Measurements from ENCODE around the gene SNX1.

SNX1 gene

GRCh38 chr15:64146885-64147681 is 51.3 kb downstream of the SNX1 start:
- no peak for DNase-seq

DNA sequence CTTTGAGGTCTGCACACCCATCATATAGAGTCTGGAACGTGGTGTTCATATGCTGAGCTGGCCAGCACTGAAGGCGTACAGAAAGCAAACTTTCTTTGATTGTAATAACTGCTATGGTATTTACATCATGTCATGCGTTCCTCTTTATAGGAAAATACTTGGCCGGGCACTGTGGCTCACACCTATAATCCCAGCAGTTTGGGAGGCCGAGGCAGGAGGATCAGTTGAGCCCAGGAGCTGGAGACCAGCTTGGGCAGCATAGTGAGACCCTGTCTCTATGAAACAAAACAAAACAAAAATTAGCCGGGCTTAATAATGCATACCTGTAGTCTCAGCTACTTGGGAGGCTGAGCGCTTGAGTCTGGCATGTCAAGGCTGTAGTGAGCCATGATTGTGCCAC is 52.4 kb downstream of the SNX1 start:
- DNase-seq = no peak

GRCh38 chr15:64148581-64148980 is 52.8 kb downstream of the SNX1 start:
- DNase-seq = no peak

DNA sequence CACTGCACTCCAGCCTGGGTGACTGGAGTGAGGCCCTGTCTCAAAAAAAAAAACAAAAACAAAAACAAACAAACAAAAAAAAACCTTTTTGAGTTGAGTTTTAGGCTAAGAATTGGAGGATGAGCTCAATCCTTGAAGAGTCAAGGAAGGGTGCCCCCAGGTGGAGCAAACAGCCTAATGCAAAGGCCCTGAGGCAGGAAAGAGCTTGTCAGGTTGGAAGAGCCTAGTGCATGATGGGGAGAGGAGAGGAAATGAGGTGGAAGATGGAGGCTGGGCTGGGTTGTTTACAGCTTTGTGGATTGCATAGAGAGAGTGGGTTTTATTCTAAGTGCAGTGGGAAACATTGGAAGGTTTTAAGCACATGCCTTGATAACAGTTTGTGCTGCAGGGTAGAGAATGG is 53.6 kb downstream of the SNX1 start:
- no peak for DNase-seq

- DNase-seq = no peak
These were observed 54.3 kb downstream of the SNX1 start for GRCh38 chr15:64149893-64150578.

- no peak for DNase-seq
These were observed 56.1 kb downstream of the SNX1 start, which contains the start of gene SNX22 for GRCh38 chr15:64151727-64152506. SNX22 (plus strand) TSS chr15:64151731; CDS start chr15:64151776, 45 bp downstream.

- no peak for DNase-seq
These were observed 57.0 kb downstream of the SNX1 start for GRCh38 chr15:64152507-64153387.

DNA sequence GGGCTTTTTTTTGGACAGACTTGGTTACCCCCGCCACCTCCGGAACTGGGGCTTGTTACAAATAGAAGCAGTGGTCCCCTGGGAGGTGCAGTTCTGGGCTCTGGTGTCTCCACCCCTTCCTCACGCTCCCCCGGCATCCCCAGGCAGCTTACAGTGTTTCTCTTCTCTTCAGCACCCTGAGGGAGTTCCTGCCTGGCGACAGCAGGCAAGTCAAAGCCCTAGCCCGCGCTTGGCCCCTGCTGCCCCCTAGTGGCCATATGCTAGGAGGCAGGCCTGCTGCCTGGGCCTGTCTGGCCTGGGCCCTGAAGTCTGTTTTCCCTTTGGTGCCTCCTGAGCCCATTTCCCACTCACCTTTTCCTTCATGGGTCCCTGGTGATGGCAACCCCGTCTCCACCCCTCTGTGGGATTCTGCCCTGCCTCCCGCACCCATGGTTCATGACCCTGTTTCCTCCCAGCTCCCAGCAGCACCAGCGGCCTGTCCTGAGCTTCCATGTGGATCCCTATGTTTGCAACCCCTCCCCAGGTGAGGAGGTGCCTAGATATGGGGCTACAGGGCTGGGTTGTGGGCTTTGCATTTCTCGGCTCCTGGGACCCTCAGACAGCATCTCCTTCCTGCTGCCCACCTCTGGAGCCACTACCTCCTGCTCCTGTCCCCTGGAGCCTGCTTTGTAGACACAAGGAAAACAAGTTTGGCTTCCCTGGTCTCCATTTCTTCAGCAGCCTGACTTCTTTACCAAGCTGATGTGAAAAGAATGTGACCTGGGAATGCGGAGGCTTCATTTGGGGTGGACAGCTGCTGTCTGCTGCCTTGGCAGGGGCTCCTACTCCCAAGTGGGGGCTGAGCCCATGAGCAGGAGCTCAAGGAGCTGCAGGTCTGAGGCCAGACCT is 57.9 kb downstream of the SNX1 start:
- DNase-seq = no peak

- DNase-seq = no peak
These were observed 60.2 kb downstream of the SNX1 start for GRCh38 chr15:64155802-64156651.

DNA sequence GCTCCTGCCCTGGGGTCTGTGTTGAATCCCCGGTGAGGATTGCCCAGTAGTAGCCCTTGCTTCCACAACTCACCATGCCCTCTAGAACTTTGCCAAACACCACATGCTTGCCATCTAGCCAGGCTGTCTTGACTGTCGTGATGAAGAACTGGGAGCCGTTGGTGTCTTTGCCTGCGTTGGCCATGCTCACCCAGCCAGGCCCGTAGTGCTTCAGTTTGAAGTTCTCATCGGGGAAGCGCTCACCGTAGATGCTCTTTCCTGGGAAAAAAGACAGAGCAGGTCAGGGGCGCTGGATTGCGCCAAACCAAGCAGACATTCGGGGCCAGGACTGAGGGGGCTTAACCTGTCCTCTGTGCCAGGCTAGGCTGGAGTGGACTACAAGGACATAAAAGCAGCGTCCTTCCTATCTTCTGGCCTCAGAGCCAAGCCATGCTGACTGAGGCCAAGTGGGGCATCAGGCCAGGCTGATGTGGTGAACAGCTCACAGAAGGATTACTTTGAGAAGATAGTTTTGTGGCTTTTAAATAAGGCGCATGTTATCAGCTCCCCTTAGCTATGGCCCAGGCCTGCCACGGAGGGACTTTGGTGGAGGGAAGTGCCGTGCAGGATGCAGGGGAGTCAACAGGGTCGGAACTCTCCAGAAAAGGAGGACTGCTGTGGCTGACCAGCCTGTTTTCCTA is 61.0 kb downstream of the SNX1 start:
- no peak for DNase-seq

DNA sequence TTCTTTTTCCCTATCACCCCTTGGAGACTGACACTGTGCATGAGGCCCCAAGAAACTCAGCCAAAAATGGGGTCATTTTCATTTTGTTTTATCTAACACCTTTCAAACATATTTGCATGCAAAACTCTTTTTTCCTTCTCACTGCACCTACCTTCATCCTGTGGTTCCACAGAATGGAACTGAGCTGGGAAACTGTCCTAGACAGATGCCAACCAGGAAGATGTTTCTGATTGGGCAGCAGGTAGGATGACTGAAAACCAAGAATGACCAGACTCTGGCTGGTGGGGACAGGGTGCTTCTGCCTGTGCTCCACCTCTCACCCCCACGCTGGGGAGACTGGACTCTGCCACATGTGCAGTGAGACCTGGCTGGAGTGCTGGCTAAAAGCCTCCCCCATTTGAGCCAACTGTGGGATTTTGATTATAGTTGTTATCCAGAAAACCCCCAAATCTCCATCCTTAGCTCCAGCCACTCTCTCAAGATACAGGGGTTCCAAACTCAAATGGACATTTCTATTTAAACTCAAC is 61.9 kb downstream of the SNX1 start:
- no peak for DNase-seq

DNA sequence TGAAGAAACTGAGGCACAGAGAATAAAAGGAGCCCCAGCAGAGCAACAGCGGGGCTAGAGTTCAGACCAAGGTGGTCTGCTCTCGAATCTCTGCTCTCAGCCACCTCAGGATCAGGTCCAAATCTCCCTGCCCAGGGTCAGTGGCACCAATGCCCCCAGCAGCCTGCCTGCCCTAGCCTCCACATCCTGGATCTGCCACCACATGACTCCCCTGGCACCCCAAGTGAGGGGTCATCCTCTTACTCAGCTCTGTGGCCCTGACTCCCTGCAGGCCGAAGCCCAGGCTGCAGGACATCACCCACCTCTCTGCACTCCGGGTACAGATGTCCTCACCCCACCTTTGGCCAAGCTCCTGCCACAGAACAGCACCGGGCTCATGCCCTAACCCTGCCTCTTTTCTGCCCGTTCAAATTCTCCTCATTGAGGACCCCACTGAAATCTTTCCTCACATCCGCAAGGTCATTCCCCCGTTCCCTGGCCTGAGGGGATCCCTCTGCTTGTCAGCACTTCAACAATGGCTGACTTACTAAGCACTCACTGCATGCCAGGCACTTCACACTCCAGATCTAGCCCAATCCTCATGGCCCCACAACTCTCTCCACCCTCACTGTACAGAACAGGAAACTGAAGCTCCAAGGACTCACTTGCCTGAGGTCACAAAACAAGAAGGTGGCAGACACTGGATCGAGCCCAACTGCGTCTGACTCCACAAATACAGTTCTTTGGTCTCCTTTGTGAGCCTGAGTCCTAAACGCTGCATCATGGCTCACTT is 62.8 kb downstream of the SNX1 start:
- DNase-seq = no peak

- no peak for DNase-seq
These were observed 66.1 kb downstream of the SNX1 start for GRCh38 chr15:64161688-64162477.

DNA sequence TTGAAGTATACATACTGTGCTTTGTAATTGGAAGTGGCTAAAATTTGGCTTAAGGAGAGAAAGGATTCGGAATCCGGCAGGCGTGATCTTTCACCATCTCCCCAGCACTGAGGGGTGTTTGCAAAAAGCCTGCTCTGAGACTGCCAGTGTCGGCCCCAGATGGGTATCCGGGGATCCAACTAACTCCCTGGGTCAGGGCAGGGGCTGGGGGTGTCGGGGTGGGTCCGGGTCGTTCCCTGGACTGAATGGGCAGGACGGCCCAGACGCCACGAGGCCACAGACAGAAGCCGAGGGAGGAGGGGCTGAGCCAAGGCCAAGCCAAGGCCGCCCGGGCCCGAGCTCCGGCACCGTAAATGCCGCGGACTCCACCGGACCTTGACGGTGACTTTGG is 66.7 kb downstream of the SNX1 start:
- DNase-seq = no peak

DNA sequence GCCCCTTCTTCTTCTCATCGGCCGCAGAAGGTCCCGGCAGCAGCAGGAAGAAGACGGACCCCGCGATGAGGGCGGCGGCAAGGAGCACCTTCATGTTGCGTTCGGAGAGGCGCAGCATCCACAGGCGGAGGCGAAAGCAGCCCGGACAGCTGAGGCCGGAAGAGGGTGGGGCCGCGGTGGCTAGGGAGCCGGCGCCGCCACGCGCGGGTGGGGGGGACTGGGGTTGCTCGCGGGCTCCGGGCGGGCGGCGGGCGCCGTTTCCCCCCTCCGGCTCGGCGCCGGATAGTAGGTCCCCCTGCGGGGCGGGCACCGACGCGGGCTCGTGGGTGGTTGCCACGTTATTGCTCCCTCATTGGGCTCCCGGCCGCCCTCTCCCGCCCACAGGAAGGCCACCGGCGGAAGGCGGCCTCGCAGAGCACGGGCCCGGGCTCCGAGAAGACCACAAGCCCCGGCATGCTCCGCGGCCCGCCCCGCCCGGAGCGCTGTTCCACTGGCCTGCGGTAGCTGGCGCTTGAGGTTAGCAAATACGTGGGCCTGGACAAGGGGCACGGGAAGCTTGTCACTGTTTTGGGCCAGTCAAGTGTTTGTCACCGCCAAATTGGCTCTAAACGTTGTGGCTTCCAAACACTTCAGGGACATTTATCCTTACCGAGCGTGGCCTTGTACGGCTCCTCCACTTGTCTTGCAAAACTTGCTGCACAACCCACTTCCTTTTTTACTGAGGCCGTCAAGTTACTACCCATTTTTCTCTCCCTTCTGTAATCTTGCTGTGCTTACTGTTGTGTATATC is 67.3 kb downstream of the SNX1 start, which contains the start of gene PPIB:
TSS of gene PPIB (minus strand) at position 154 of the 790 bp plus-strand sequence. CDS start at position 118, 36 bp downstream.
- peak; percentile 49 for DNase-seq

DNA sequence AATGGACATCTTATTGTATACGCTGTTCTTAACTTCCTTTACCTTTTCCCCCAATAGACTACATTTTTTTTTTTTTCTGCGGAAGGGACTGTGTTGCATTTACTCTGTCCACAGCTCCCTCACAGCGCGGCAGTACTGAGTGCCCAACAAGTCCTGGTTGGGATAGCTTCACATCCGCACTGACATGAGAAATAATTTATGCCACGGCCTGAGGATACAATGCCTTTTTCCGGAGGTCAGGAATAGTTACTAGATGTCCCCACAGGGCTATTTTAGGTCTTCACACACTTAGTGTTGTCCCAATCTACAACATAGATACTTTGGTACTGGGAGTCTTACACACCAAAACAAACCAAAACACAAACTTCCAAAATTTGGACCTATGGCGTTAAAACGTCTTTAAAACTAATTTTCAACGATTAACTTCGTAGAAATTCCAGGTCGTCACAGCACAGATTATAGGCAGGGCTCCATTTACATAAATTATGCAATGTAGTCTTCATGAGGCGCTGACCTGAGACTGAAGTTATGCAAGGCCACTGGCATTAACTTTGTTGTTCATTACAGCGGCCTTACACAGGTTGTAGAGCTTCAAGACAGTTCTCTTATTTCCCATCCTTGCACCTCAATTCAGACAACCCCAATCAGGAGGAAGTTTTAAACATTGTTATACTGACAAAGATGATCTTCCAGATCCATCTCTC is 68.0 kb downstream of the SNX1 start:
- DNase-seq = no peak

Data from NCI-H2029 treated with DMSO at 0.1 percent for 48 hours (cell line).